GM12892 (cell line): ENCODE data around the gene TENM4.

ENCODE experiments used
- DNase-seq: peaks from one replicate; pipeline ENCODE4 v3.0.0; 2011; ENCODE audit not compliant: insufficient read length
- FAIRE-seq: peaks from 2 replicates; lab custom pipeline; 2011; peaks lifted over from hg19 to GRCh38; lab: Jason Lieb, UNC
- POLR2A ChIP-seq: IDR thresholded peaks from 2 replicates; pipeline ENCODE4 v1.6.1; 2011; ENCODE audit warnings: low read depth, low read length, control low read depth
- POLR2AphosphoS5 ChIP-seq: IDR thresholded peaks from 2 replicates; pipeline ENCODE4 v1.6.1; 2011; ENCODE audit warnings: low read depth, low read length, control low read depth
- TAF1 ChIP-seq: IDR thresholded peaks from 2 replicates; pipeline ENCODE4 v1.6.1; 2011; ENCODE audit warnings: low read depth, mild to moderate bottlenecking, control low read depth, low read length, borderline replicate concordance

Gene TENM4

DNA sequence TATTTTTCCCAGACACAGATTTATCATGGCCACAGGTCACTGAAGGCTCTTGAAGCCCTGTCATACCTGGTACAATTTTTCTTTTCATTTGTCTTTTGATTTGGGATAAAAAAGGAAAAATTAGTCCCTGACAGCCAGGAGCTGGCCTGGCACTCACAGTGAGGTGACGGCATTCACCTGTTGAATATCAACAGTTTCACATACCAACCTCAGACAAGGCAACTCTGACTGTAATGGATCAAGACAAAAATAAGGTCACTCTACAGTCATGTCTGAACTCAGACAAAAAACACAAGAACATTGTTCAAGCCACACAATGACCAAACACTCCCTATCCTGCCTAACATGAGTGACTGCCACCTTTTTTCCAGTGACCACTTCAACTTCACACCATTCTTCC is 392.9 kb downstream of the TENM4 start:
- FAIRE-seq = peak; percentile 9

DNA sequence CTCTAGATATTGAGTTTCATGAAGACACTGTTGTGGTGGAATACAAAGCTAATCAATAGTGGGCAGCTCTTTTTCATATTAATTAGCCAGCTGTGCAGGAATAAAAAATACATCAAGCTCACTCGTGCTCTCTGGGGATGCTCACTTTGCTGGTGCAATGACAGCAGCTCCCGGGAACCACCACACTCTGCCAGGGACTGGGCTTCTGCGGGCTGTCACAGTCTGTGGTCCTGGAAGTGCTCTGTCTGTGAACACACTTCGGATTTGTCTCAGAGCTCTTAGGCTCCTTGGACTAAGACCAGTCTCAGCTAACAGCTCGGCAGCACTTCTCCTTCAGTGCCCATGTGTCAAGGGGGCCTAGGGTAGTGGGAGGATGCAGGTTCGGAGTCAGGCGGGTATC is 393.5 kb downstream of the TENM4 start:
- FAIRE-seq (no peak), DNase-seq (no peak)
- no peak for TF ChIP-seq POLR2A
- TF ChIP-seq POLR2AphosphoS5 = no peak
- no peak for TF ChIP-seq TAF1

More for the DNA sequence above, 392.9 kb downstream of the TENM4 start:
- no peak for TF ChIP-seq POLR2AphosphoS5
- TF ChIP-seq POLR2A = no peak
- TF ChIP-seq TAF1 = no peak
- DNase-seq = no peak

DNA sequence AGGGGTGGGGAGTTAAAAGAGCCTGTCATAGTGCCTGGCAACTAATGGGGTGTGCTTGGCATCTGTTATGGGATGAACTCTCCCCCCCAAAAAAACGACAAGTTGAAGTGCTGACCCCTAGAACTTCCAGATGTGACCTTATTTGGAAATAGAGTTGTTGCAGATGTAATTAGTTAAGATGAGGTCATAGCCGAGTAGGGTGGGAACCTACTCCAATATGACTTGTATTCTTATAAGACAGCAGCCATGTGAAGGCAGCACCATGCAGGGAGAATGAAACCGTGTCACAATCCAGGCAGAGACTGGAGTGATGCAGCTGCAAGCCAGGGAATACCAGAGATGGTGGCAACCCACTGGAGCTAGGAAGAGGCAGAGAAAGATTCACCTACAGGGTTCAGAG is 394.5 kb downstream of the TENM4 start:
- DNase-seq (no peak), FAIRE-seq (no peak)
- no peak for TF ChIP-seq TAF1
- TF ChIP-seq POLR2A = no peak
- TF ChIP-seq POLR2AphosphoS5 = no peak

DNA sequence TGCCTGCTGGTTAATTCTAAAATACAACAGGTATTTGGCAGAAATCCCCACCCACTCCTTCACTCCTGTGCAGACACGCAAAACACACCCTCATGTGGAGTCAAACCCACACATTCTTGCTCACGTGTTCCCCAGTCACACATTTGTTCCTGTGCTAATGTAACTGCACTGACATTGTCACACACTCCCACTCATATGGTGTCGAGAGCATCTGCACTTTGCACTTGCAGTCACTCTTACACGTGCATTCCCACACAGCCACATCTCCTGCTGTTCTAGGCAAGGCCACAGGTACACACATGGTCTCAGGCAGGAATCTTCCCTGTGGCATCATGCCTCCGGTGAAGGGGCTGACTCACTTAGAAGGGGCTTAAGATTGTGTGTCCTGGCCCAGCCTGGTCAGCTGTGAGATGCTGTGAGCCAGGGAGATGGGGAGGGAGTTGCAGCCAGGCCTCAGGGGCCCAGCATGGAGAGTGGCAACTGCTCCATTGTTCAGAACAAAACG is 395.0 kb downstream of the TENM4 start:
- FAIRE-seq (no peak), DNase-seq (no peak)
- no peak for TF ChIP-seq POLR2A
- no peak for TF ChIP-seq POLR2AphosphoS5
- no peak for TF ChIP-seq TAF1

DNA sequence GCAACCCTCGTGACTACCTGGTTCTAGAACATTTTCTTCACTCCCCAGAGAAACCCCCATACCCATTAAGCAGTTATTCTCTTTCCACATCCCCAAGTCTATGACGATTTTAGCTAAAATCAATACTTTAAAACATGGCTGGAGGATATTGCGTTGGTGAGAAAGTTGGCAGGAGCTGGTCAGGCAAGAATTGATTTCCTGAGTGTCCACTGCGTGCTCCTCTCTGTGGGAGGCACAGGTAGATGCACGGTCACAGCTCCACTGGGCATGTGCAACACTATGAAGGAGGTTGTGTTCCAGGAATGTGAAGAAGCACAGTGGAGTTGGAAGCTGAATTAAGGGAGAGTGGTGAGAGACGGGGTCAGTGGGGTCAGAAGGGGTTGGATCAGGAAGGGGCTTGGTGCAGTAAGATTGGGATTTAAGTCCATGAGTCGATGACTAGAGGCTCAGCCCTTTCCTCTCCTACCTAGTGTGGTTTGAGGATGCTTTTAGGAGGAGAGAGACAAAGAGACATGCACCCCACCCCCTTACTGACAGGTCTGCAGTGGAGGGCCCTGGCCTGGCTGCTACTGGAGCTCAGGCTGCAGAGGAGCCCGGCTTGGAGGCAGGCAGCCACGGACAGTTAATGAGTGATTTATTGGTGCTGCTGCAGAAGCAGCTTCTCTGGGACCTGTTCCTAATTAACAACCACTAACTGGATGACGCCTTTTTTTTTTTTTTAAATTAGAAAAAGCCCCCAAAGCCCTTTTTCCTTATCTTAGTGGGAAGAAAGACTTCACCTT is 395.6 kb downstream of the TENM4 start:
- DNase-seq (no peak), FAIRE-seq (no peak)
- TF ChIP-seq POLR2AphosphoS5 = no peak
- no peak for TF ChIP-seq TAF1
- TF ChIP-seq POLR2A = no peak

DNA sequence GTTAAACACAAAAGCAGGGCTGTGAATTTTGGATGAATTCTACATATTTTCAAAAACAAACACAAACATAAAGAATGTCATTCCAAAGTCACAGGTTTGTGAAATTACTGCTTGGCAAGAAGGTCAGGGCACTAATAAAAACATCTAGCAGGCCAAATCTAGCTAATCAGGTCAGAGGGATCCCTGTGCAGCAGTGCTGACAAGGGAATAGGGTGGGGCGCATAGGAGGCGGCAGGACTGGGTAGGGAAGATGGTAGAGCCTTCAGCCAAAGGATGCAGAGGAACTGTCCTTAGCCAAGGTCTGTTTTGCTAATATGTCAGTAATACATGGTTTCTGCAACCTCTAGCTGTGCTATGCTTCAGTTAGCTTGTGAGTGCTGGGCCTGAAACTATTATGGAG is 396.6 kb downstream of the TENM4 start:
- TF ChIP-seq TAF1 (no peak), POLR2AphosphoS5 (no peak), POLR2A (no peak)
- FAIRE-seq (no peak), DNase-seq (no peak)

DNA sequence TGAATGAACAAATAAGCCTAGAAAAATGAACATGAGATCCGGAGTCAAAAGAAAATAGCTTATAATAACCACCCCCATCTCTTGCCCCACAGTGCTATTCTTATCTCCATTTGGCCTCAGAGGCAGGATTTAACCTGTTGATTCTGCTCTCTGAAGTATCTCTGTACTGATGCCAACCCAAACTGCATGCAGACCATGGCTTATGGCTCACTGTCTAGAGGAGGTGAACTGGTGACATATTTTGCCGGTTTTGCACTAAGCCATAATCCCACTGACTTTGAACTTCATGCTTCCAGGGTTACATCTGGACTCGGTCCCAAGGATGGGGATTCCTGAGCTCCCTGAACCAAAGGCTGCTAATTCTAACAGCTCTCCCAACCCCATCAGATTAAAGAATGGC is 397.1 kb downstream of the TENM4 start:
- TF ChIP-seq POLR2A (no peak), POLR2AphosphoS5 (no peak), TAF1 (no peak)
- no peak for FAIRE-seq
- DNase-seq = no peak

DNA sequence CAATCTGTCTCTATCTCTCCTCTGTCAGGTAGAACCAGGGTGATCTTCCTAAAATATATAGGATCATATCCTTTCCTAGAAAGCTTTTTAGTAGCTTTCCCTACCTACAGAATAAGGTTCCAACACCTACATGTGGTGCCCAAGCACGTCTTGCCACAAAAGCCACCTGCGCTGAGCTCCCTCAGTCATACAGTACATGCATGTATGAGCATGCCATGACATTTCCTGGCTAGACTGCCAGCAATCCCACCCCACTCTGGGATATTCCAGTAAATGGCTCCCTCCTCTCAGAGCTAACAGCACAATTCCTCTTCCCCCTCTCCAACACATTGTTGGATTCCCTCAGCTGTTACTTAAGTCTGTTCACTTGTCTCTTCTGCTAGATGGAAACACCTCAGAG is 398.0 kb downstream of the TENM4 start:
- no peak for FAIRE-seq
- DNase-seq = no peak
- TF ChIP-seq POLR2AphosphoS5 = no peak
- TF ChIP-seq POLR2A = no peak
- TF ChIP-seq TAF1 = no peak

DNA sequence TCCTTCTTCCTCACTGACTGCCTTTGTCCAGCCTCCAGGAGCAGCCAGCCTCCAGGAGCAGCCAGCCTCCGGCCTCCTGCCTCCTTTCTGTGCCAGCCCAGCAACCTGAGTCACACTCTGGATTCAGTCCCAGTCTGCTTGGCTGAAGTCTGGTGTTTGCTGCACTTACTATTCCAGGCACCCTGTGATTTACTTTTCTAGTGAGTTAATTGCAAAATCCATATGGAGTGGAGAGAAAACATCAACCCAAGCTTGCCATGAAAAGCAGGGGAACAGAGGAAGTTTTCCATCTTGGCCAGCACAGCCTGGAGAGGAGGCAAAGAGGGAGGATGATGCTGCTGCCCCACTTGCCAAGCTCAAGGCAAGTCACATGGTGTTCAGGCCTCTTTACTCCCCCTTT is 400.5 kb downstream of the TENM4 start:
- DNase-seq (no peak), FAIRE-seq (no peak)
- TF ChIP-seq POLR2A = no peak
- TF ChIP-seq POLR2AphosphoS5 = no peak
- no peak for TF ChIP-seq TAF1

DNA sequence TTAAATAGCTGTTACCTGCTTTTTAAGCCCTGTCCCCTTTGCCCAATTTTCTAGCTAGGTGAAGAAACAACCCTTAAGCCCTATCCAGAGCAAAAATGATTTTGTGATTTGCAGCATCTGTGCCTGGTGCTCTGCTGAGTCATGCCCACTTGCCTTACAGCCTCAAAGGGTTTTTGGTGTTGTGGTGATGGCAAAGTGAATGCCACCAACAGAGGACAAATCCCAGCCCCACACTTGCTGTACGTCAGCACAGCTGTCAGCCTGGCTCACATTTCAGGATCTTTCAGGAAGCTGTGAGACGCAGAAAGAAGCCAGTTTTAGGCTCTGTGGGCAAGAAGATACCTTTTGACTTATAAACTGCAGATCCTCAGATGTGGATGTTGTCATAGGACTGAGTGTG is 401.7 kb downstream of the TENM4 start:
- no peak for FAIRE-seq
- no peak for DNase-seq
- no peak for TF ChIP-seq POLR2A
- no peak for TF ChIP-seq TAF1
- no peak for TF ChIP-seq POLR2AphosphoS5

DNA sequence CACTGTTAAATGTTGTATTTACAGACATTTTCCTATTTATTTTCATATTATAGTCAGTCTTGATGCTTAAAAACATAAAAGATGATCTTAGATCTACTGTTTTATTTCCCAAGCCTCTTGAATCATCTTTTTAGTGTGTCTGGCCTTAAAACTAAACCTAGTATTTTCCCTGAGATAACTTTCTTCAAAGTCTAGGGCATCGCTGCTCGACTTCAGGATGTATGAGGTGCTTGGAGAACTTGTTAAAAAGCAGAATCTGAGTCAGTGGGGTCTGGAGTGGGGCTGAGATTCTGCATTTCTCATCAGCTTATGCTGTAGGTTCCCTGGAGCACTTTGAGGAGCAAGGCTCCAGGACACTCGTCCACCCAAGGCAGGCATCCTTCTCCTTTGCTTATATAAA is 404.9 kb downstream of the TENM4 start:
- no peak for FAIRE-seq
- DNase-seq = no peak
- no peak for TF ChIP-seq TAF1
- TF ChIP-seq POLR2A = no peak
- TF ChIP-seq POLR2AphosphoS5 = no peak

DNA sequence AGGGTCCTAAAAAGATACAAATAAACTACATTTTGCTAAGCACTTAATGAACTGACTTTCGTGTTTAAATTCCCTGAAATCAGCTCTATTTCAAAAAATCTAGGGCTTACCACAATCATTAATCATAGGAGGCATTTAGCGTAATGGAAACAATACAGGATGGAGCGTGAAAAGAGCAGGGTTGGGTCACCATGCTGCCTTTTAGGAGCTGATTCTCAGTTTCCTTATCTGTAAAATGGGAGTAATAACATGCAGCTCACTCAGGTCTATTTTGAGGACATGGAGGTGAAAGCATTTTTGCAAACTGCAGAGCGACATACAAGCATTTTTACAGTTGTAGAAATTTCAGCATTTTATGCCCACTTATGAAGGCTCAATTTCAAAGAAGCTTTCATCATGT is 407.0 kb downstream of the TENM4 start:
- DNase-seq = no peak
- no peak for FAIRE-seq
- TF ChIP-seq POLR2AphosphoS5 = no peak
- no peak for TF ChIP-seq TAF1
- no peak for TF ChIP-seq POLR2A

DNA sequence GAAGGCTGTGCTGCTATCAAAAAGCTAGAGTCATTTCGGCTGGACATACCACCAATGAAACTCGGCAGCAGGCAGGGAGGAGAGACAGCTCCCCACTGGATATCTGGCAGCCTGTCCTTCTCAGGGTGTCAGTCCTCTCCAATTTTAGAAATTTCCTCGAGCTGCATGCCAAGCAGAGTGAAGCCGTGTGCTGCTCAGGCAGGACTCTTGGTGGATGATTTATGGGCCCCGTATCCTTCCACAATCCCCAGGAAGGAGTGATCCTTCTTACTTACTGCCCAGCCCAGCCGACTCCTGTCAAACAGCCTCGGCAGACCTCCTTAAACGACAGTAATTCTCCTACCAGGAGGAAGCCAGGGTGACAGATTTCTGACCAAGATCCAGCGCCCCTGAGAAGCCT is 410.4 kb downstream of the TENM4 start:
- DNase-seq = no peak
- FAIRE-seq = no peak
- no peak for TF ChIP-seq POLR2AphosphoS5
- no peak for TF ChIP-seq TAF1
